GM18873 (cell line): ENCODE data around the gene PLPP7.

Experiments used
- ATAC-seq: cut with Tn5 transposase; IDR thresholded peaks from one replicate; pipeline ENCODE4 v1.9.1; 2021; ENCODE audit warnings: mild to moderate bottlenecking, moderate library complexity, moderate number of reproducible peaks; ENCODE audit not compliant: unreplicated experiment, low FRiP score

Gene PLPP7

DNA sequence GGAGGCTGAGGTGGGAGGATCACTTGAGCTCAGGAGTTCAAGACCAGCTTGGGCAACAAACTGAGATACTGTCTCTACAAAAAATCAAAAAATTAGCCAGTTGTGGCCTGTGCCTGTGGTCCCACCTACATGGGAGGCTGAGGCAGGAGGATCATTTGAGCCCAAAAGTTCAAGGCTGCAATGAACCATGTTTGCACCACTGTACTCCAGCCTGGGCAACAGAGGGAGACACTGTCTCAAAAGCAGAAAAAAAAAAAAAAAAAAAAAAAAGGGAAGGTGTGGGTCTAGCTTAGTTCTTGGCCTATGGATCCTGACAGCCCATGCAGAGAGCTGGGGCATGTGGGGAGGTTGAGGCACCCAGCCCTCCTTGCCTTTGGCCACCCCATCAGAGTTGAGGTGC lies 10.9 kb downstream of the PLPP7 start:
- ATAC-seq = no peak

DNA sequence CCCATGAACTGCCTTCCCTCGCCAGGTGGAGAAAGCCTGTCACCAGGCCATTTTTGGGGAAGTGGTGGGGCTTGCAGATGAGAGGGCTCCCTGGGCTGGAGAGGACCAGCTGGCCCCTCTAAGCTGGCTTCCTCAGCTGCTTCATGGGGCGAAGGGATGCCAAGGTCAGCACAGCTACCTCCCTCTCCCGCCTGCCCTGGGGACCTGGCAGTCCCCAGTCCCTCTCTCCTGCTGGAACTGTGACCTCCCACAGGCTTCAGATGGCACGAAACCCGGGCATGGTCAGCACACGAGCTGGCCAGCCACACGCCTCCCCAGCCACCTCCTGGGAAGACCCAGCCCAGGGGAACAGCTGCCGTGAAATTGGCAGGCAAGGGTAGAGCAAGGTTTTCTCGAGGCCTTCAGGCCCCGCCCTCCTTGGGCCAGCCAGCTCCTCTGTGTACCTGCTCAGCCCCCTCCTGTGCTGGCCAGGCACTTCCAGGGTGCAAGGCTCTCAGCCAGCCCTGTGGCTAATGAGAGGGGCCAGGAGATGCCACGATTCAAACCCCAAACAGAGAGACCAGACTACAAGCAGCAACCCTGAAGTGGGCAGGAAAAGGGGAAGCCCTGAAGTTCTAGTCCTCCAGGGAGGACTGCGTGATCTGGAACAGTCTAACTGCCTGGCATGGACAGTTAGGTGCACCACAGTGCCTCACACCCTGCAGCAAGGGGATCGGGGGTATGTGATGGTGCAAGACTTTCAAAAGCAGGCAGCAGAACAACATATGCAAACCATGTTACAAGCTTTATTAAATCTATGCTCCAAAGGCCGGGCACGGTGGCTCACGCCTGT lies 12.9 kb downstream of the PLPP7 start:
- no peak for ATAC-seq

DNA sequence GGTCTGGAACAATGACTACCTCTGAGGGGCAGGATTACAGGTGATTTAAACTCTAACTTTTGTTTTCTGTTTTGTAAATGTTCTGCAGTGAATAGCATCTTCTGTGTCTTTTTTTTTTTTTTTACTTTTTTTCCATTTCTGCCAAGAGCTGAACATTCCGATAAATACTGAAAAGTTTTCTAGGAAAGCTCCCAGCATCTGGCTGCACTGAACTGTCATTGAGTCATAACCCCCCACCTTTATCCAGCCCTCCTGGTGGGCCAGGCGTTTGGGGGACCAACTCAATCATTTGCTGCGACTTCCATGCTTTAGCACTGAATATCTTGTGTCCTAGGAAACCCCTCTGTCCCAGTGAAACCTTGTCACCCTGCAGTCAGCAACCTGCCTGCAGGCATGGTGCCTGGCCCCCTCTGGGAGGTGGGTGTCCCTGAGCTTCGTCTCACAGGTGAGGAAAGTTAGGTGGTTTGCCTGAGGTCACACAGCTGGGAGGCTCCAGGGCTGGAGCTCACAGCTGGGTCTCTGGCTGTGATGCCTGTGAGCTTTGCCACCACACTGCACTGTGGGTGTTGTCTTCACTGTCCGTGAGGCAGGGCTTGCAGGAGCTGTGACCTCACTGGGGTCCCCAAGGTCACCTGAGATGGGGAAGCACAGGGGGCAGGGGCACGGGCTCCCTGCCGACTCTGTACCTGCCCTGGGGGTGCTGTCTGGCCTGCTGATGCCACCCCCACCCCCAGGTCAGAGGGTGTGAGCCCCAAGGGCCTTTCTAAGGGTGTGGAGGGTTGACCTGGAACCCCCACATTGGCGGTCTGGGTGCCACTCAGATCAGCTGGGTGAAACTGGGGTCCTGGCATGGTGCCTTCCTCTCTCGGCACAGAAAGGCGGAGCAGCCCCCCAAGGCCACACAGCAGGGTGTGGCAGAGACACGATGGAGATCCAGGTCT lies 14.1 kb downstream of the PLPP7 start:
- no peak for ATAC-seq

DNA sequence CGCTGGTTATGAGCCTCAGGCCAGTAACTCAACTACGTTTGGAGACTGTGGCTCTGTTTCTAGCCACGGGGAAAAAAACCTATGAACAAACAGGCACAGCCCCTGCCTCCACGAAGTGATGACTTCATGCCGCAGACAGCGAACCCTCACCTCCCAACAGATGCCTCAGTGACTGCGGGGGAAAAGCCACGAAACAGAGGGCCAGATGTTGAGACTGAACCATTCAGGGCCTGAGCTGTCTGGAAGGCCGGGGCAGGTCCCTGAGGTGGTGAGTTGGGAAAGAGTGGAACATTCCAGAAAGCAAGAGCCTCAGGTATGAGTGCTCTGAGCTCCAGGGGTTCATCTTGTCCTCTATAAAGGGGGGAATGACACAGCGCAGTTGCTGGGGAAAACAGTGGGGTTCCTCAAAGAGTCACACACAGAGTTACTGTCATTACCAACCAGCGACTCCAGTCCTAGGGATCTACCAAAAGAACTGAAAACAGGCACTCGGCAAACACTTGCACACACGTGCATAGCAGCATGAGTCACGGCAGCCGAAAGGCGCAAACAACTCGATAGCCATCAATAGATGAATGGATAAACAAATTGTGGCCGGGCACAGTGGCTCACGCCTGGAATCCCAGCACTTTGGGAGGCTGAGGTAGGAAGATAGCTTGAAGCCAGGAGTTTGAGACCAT lies 15.3 kb downstream of the PLPP7 start:
- ATAC-seq = no peak

DNA sequence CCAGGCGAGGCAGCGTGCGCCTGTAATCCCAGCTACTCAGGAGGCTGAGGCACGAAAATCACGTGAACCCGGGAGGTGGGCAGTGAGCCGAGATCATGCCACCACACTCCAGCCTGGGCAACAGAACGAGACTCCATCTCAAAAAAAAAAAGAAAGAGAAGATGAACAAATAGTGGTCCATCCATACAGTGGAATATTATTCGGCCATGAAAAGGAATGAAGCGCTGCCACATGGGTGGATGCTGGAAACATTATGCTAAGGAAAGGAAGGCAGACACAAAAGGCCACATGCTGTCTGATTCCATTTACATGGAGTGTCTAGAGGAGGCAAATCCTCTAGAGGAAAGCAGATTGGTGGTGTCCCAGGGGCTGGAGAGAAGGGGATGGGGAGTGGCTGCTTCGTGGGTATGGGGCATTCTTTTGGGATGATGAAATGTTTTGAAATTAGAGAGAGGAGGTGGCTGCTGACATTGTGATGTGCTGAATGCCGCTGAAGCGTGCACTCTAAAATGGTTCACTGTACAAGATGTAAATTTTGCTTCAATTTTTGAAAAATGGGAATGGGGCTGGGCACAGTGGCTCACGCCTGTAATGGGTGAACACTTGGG lies 17.0 kb downstream of the PLPP7 start:
- ATAC-seq = no peak

DNA sequence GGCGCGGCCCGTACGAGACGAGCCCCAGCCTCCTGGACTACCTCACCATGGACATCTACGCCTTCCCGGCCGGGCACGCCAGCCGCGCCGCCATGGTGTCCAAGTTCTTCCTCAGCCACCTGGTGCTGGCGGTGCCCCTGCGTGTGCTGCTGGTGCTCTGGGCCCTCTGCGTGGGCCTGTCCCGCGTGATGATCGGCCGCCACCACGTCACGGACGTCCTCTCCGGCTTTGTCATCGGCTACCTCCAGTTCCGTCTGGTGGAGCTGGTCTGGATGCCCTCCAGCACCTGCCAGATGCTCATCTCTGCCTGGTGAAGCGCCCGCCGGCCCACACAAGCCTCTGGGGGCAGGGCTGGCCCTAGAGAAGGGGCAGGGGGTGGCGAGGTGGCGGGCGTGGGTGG lies 18.5 kb downstream of the PLPP7 start:
- no peak for ATAC-seq

DNA sequence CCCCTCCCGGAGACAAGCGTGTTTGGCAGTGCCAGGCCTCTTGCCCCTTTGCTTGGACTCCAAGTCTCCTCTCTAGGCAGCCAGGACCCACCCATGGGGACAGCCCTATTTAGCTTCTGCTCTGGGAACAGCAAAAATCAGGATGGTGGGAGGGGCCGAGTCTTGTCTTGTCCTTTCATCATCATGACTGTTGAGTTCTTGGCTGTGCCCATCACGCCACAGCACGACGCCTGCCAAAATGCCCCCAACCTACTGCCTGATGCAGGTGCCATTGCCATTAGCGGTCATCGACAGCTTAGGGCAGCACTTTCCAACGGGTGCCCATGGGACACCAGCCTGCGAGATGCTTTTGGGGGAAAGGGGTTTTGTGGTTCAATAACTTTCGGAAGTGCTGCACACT lies 18.9 kb downstream of the PLPP7 start:
- ATAC-seq = no peak

DNA sequence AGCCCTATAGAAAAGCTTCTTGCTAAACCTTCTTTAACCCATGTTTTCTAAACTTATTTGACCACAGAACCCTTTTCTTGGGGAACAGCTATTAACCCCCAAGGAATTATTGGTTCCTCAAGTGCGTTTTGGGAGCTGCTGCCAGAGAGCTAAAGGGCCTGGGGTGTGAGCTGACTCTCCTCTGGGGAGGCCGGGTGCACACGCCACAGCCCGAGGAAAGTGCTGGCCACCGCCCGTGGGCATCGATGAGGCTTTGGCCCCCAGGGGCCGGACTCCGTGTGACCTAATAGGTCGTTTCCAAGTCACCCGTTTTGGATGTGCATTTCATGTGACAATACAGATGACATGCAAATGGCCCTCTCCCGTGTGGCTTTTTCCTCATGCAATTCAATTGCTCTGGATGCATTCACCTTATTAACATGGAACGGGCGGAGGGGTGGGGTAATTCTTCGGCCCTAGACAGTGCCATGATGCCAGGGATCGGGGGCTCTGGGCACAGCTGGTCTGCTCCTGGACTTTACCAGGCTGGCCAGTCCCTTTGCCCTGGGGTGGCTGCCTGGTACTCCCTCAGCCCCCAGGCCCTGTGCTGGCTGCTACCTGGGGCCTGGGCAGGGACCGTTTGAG lies 19.5 kb downstream of the PLPP7 start:
- no peak for ATAC-seq

DNA sequence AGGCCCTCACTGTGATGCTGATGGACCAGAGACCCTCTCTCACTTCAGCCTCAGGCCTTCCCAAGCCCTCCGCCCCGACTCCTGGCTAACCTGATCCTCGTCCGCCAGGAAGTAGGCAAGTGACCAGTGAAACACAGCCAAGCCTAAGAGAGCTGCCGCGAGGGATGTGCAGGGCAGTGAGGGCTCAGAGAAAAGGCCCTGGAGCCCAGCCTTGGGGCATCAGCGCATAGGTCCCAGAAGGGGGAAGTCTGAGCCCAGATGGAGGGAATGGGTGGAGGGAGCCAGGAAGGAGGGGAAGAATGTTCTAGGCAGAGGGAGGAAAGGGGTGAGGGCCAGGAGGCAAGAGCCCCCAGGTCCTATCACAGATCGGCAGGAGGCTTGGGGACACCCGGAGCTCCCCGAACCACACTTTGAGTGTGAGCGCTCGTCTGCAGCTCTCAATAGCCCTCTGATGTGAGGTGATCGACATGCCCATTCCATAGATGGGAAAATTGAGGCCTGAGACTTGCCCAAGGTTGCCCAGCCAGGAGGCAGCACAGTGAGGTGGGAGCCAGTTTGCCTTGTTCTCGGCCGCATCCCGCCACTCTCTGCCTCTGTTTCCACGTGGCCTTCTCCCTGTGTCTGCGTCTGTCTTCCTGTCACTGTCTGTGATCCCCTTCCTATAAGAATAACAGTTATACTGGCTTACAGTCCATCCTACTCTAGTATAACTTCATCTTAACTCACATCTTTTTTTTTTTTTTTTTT lies 20.2 kb downstream of the PLPP7 start:
- ATAC-seq = no peak

DNA sequence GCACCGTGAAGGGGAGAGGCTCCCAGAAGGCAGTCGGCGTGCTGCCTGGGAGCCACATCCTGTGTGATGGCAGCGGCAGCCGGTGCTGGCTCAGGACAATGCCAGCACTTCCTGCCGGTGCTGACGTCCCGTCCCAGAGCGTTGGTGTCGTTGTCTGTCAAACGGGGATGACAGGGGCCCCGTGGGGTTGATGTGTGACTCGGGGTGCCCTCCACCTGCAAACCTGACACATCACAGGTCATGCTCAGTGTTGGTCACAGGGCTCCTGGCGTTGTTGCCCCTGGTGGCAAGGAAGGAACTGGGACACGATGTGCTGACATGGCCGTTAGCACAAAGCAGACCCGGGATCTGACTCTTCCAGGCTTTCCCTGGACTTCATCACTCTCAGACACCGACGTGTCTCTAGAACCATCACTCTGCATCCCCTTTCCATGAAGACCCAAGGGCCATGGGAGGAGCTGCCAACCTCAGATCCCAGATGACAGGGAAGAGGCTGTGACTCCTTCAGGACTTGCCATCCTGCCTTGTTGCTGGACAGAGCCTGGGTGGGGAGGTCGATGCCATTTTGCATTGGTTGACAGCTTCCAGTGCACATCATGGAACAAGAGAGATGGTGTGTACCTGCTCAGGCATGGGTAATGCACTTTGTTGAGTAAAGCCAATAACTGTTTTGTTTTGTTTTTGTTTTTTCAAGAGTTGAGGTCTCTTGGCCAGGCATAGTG lies 21.5 kb downstream of the PLPP7 start:
- ATAC-seq = no peak

DNA sequence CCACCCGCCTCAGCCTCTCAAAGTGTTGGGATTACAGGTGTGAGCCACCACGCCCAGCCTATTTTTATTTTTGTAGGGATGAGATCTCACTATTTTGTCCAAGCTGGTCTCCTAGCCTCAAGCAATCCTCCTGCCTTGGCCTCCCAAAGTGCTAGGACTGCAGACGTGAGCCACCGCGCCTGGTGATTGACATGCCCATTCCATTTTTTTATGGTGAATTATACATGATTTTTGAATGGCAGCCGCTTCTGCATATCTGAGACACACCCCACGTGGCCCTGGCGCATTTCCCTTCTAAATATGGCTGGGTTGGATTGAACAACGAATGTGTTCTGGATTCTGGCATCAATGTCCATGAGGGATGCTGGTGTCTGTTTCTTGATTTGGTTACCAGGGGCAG lies 22.7 kb downstream of the PLPP7 start:
- no peak for ATAC-seq

DNA sequence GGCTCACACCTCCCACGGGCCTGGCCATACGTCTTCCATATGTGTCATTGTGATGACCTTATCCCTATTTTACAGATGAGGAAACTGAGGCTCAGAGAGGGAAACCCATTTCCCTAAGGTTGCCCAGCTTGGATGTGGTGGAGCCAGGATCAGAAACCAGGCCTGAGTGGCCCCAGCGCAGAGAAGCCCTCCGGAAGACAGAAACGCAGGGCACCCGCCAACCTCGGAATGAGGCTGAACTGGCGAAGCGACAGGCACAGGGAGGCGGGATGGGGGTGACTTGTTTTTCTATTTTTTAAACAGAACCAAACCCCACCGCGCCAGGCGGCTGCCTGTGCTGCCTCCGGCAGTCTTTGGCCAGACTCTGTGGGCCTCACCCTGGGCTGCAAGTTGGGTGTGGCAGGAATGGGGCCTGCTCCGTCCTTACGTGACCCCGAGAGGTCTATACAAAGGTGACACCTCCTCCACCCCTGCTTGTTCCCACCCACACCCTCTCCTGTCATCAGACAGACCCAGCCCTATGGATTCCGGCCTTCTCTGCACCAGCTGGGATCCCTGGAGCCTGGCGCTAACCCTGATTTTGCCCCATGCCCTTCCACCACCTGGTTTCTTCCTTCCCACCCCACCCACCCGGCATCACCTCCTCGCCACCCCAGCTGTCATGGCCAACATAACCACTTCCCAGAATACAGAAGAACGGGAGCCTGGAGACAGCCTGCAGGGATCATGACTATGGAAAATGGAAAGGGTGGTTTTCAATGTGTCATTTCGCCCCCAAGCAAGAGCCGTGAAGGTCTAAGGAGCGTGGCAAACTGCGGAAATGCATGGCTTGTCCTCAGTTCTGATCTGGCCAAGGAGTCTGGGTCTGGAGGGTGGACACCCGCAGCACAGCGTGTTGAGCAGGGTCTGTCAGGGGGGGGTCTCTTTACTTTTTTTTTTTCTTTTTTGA lies 23.6 kb downstream of the PLPP7 start:
- no peak for ATAC-seq

DNA sequence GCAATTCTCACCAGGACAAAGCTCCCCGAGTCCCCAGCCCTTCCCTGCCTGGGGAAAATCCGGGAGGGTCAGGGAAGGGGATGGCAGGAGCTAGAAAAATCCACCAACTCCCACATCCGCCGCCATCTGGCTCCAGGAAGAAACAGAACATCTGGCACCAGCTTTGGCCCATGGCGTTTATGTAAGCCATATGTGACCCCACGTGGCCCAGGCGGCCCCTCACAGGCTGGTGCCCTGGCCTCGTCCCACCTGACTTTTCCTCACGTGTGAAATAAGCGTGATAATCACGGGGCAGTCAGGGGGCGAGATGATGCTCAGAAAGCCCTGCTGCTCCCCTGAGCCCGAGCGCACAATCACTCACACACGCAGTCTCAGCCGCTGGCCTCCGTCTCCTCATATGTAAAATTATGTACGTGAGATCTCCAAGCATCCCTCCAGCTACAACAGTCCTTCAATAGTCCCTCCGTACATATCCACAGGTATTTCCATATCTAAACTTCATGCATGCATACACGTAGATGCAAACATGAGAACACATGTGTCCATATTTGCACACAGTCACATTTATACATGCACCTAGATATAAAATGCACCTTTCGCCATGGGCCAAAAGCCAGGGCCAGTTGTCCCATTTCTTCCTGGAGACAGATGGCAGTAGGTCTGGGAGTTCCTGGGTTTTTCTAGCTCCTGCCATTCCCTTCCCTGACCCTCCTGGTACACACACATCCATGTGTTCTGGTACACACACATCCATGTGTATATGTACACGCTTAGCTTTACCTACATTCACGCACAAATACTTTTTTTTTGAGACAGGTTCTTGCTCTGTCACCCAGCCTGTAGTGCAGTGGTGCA lies 28.9 kb downstream of the PLPP7 start:
- no peak for ATAC-seq

DNA sequence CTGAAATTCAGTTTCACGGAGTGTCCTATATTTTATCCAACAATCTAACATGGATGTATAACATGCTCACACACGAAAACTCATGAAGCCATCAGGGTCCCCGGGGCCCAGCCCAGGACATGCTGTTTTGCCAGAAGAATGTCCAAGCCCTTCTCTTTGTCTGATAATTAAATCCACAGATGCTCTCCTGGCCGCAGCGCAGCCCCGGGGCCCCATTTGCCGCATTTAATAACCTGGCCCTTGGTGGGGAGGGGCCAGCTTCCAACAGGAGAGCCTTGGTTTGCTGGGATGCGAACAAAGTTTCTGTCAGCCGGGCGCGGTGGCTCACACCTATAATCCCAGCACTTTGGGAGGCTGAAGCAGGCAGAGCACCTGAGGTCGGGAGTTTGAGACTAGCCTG lies 30.0 kb downstream of the PLPP7 start:
- ATAC-seq = no peak

DNA sequence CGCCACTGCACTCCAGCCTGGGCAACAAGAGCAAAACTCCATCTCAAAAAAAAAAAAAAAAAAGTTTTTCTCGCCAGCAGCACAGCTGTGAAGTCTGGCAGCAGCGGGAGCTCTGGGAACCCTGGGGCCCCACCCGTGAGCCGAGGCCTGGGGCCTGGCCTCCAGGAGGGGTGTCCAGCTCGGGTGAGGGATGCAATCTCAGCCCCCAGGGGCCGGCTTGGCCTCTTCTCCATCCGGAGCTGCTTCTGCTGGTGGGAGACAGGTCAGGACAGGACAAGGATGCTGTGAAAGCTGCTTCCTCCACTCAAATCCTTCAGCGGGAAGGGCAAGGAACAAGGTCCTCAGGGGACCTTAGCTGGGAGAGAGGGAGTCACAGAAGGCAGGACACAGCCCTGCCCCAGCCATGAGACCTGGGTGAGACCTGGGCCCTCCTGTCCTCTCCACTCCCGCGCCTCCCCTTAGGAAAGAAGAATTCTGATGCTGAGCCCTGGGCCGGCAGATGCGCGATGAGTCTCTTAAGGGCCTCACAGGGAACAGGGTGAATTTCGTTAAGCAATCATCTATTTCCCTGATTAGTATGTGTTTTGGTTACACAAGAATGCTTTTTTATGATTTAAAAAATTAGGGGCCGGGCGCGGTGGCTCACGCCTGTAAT lies 30.6 kb downstream of the PLPP7 start:
- ATAC-seq = no peak

DNA sequence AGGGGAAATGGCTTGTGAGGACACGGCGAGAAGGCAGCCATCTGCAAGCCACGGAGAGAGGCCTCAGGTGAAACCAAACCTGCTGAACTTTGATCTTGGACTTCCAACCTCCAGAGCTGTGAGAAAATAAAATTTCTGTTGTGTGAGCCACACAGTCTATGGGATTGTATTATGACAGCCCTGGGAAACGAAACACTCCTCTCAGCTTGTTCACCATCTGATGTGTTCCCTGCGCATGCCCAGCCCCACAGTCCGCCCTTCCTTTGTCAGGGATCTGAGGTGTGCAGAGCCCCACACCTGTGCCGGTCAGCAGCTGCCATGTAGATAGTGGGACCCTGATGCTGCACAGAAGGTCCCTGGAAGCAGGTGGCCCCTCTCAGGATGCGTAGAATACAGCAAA lies 34.1 kb downstream of the PLPP7 start:
- ATAC-seq = no peak
